SW480 (cell line): Measurements from ENCODE around the gene MYCN.

Source experiments
- DNase-seq: peaks from one replicate; pipeline ENCODE4 v3.0.0-alpha.2; 2016; ENCODE audit warnings: low spot score

Gene MYCN

GRCh38 chr2:15976354-15976753 is 36.0 kb downstream of the MYCN start:
- DNase-seq, result no peak

GRCh38 chr2:15979051-15979758 is 38.9 kb downstream of the MYCN start:
- DNase-seq, result no peak

GRCh38 chr2:15979759-15980604 is 39.6 kb downstream of the MYCN start:
- DNase-seq, result no peak

- no peak for DNase-seq
These were observed 40.3 kb downstream of the MYCN start for GRCh38 chr2:15980605-15981098.

GRCh38 chr2:15981646-15982045 is 41.3 kb downstream of the MYCN start:
- DNase-seq, result no peak

- no peak for DNase-seq
These were observed 42.1 kb downstream of the MYCN start for GRCh38 chr2:15982285-15983044.

GRCh38 chr2:15983496-15983895 is 43.1 kb downstream of the MYCN start:
- no peak for DNase-seq

GRCh38 chr2:15984368-15985255 is 44.3 kb downstream of the MYCN start:
- DNase-seq, result no peak

GRCh38 chr2:15985531-15985930 is 45.2 kb downstream of the MYCN start:
- DNase-seq, result no peak

GRCh38 chr2:15986068-15986560 is 45.8 kb downstream of the MYCN start:
- DNase-seq, result no peak

- no peak for DNase-seq
These were observed 46.3 kb downstream of the MYCN start for GRCh38 chr2:15986644-15987043.

- DNase-seq, result no peak
These were observed 48.4 kb downstream of the MYCN start for GRCh38 chr2:15988733-15989132.

GRCh38 chr2:15989559-15989958 is 49.2 kb downstream of the MYCN start:
- no peak for DNase-seq

- DNase-seq, result no peak
These were observed 50.1 kb downstream of the MYCN start for GRCh38 chr2:15990151-15991101.

- DNase-seq, result no peak
These were observed 50.9 kb downstream of the MYCN start for GRCh38 chr2:15991231-15991630.

GRCh38 chr2:15992457-15993231 is 52.3 kb downstream of the MYCN start:
- DNase-seq, result no peak

GRCh38 chr2:15993232-15993610 is 52.9 kb downstream of the MYCN start:
- no peak for DNase-seq

- DNase-seq, result no peak
These were observed 53.3 kb downstream of the MYCN start for GRCh38 chr2:15993666-15994065.

- no peak for DNase-seq
These were observed 55.3 kb downstream of the MYCN start for GRCh38 chr2:15995603-15996002.
